GM12801 (cell line): ENCODE measurements around the gene CHMP4B.

Experiments used
- TF ChIP-seq, protein P1 (sequence below): IDR thresholded peaks from one replicate; pipeline ENCODE4 v1.5.1; 2011; ENCODE audit warnings: control low read depth; ENCODE audit not compliant: insufficient read length; ENCODE audit errors: extremely low read depth

The CHMP4B gene

GRCh38 chr20:33798444-33798843 is 12.7 kb upstream of the CHMP4B start:
- TF ChIP-seq, protein P1, sequence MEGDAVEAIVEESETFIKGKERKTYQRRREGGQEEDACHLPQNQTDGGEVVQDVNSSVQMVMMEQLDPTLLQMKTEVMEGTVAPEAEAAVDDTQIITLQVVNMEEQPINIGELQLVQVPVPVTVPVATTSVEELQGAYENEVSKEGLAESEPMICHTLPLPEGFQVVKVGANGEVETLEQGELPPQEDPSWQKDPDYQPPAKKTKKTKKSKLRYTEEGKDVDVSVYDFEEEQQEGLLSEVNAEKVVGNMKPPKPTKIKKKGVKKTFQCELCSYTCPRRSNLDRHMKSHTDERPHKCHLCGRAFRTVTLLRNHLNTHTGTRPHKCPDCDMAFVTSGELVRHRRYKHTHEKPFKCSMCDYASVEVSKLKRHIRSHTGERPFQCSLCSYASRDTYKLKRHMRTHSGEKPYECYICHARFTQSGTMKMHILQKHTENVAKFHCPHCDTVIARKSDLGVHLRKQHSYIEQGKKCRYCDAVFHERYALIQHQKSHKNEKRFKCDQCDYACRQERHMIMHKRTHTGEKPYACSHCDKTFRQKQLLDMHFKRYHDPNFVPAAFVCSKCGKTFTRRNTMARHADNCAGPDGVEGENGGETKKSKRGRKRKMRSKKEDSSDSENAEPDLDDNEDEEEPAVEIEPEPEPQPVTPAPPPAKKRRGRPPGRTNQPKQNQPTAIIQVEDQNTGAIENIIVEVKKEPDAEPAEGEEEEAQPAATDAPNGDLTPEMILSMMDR, result no peak

GRCh38 chr20:33803921-33804337 is 7.2 kb upstream of the CHMP4B start:
- TF ChIP-seq, protein P1, result no peak

DNA sequence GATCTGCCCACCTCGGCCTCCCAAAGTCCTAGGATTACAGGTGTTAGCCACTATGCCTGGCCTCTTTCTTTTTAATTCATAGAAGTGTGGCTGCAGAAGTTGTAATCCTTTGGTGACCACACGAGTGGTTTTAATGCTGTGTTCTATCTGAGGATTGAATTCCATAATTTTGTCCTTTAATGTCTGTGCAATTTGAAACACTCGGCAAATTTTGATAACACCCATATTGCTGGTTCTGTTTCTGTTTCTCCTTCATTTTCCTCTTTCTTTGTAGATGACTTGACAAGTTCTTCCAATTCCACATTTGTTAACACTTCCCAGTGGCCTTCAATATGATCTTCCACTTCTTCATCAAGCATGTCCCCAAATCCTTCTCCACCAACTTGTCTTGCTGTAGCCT is 2.8 kb upstream of the CHMP4B start:
- TF ChIP-seq, protein P1, result no peak

DNA sequence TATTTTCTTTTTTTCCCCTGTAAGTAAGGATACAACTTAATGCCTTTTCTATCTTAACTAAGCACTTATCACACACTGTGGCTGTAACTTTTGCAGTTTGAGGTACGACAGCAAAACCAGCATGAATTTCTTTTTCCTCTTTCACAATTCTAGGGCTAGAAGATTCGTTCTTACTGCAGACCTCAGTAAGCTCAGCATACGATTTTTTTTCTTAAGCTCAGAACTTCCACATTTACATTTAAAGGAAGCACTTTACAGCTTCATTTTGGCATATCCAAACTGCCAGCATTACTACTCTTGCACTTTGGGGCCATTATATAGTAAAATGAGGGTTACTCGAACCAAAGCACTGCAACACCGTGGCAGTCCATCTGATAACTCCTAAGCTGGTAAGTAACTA is 889 bp upstream of the CHMP4B start:
- TF ChIP-seq, protein P1, result no peak

GRCh38 chr20:33811776-33812151 is 616 bp downstream of the CHMP4B start:
- TF ChIP-seq, protein P1, result no peak

GRCh38 chr20:33812152-33812849 is 1.2 kb downstream of the CHMP4B start:
- TF ChIP-seq, protein P1, result no peak

DNA sequence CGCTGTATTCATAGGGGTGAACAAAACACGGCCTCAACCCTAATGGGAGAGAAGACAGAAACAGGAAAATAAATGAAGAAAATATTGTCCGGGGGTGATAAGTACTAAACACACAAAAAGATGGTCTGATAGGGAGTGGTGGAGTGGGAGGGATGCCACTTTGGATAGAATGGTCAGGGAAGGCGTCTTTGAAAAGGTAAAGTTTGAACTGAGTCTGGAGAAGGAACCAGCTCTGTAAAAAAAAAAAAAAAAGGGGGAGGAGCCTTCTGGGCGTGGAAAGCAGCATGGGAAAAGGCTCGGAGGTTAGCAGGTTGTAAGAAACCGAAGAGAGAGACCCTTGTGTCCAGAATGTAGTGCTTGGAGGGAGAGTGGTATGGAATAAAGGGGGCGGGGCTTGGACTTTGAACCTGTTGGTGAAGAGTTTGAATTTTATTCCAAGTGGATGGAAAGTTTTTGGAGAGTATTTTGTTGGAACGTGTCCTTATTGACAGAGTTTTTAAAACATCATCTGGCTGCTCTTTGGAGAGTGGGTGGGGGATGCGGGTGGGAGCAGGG is 1.8 kb downstream of the CHMP4B start:
- TF ChIP-seq, protein P1, result no peak
